DMS79 (cell line): Measurements from ENCODE around the gene GP2.
A peak's percentile ranks its signal among the peaks of the same experiment; 100 is the strongest.

Experiments
- DNase-seq: peaks from one replicate; lab custom pipeline; 2025; lab: John Stamatoyannopoulos, UW

The GP2 gene

DNA sequence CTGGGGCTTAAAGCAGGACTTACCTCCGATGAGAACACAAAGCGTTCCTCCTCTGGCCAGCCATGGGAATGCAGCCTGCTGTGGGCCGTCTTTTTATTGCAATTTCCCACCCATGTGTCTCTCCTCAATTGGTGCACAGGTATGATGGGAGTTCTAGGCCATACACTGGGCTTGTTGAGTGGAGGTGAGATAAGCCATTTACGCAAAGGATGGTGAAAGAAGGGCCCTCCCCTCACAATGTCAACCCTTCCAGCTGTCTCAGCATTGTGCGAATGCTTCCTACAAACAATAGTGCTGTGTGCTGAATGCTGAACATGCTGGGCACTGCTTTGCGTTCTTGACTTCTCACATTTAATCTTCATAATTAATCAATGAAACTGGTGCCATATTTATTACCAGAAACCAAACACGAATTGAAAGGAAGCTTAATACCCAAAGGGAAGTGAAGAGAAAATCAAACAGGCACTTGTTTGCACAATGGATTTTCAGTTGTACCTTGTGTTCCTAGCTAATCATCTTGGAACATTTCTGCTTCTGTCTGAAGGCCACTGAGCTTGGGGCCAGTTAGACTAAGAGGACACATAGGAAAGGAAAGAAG, at the start of gene GP2:
Gene GP2, minus strand, starts transcription at position 70 of the 598 bp plus-strand sequence. CDS start 1,082 bp downstream, outside the sequence.
- no peak for DNase-seq

DNA sequence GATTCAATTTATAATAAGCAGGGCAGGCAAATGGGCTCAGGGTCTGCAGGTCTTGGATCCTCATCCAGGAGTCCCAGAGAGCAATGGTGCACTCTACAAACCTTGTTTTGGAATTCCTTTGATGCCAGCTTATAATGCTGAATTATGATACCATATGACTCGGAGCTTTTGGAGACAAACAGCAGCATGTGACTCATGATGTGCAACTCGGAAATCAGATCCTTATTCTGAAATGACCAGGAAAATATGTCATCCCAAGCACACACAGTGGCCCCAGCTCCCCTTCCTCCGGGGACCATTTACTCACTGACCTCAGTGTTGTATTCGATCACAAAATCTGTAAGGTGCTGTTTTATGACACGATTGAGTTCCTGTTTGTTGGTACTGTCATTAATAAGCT, 45.4 kb upstream of the GP2 start:
- no peak for DNase-seq

DNA sequence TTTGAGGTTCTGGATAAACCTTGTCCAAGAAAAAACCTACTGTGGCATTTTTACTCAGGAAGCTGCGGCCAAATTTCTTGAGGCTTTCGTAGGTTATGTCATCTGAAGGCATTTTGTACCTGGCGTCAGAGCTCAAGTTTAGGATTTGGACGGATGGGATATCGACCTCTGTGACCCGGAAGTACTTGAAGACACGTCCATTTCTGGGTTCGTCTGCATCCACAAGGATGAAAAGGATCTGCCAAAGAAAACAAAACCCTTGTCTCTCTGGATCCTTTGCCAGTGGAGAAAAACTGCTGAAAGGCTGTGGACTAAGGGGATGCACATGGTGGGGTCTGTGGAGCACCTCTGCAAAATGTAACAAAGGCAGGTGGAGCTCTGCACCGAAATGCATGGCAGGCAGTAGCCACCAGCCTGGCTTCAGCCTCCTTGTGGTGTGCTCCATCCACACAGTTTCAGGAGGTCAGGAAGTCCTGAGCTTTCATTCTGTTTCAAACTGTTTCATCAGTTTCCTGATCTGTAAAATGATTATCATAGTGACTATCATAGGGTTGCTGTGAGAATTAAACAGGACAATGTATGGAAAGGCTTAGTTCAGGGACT, 42.2 kb upstream of the GP2 start:
- DNase-seq: no peak

DNA sequence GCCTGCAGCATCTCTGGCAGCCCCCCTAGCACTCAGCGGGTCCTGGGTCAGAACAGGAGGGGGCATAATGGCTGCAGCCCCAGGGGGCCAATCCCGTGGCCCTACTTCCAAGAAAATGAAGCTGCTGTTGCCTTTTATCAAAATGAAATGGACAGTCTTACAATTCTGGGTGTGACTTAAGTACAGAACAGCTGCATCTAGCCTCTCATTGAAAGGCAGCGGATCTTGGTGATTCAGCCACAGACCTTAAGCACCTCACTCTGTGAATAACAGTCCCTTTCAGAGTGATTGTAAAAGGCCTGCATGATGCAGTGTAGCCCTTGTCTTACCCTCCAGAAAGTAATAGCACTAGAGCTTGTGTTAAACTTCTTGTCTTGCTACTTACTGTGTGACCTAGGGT, 36.7 kb upstream of the GP2 start:
- no peak for DNase-seq

DNA sequence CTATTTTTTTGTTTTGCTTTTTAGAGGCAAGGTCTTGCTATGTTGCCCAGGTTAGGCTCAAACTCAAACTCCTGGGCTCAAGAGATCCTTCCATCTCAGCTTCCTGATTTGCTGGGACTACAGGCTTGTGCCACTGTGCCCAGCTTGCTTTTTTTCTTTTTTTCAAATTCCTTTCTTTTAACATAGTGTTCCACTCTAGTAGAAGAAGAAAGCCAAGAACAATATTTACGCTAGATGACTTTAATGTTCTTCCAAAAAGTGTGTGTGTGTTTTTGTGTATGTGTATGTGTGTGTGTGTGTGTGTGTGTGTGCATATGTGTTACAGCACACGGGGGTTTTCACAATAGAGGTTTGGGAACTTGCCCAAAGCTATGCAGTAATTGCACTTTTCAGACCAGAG, 35.9 kb upstream of the GP2 start:
- no peak for DNase-seq

DNA sequence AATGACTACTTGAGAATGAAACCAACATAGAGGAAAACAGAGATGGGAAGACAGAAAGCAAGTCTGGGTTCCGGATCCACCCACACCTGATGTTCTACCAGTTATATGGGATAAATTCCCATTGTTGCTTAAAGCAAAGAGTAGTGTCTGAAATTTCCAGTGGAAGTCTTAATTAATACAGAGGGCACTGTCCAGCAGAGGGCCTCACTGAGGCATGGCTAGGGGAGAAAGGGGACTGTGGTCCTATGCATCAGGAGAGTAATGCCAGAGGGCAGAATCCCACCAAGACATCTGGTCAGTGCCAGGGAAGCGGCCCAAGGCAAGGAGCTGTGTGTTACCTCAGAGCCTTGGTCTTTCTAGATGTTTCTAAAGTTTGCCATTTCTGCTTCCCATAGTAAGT, 32.7 kb upstream of the GP2 start:
- no peak for DNase-seq

DNA sequence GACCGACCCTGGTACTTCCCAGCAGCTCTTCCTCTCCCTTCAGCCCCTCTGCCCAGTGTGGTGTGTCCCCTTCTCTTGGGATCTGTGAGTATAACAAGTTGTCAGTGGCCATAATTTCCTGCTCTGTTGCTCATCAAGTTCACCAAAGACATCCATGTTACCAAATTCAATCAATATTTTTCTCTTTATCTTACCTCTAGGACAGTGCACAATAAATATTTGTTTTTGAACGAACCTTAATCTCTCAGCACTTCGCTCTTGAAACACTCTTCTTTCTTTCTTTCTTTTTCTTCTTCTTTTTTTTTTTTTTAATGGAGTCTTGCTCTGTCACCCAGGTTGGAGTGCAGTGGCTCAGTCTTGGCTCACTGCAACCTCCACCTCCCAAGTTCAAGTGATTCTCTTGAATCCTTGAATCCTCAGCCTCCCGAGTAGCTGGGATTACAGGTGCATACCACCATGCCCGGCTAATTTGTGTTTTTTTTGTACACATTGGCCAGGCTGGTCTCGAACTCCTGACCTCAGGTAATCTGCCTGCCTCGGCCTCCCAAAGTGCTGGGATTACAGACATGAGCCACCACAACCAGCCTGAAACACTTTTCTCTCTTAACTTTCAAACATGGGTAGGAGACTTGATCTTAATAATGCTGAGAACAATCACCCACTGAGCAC, 27.9 kb upstream of the GP2 start:
- DNase-seq: no peak

DNA sequence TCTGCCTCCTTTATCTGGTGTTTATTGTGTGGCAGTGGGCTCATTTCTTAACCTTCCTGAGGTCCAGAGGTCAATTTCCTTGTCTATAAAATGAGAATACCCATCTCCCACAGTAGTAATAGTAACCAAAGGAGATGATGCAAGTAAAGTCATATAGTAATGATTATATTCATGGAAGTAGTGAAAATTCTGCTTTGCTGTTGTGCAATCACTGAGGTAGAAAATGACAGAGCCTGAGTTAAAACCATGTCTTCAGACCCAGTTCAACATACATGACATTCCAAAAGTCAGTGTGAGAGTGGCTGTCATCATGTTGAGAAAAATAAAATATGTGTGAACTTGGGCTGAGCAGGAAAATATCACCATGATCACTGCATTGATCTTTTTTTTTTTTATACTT, 26.1 kb upstream of the GP2 start:
- DNase-seq: no peak

DNA sequence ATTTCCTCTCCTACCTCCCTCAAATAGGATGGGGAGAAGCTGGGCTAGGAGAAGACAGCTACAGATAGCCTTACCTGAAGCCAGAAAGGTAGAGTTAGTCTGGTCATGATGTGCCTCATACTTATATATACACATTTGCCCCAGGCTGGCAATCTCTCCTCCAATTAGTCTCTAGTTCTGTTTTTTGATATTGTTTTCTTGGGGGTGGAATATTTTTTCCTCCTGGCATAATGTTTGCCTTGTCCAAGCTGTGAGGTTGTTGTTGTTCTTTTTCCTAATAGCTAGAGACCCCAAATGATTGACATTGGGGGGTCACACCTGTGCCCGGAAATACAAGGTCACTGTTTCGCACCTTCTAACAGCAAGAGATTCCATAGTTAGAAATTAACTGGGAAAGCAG, 25.3 kb upstream of the GP2 start, which contains the start of gene UMOD:
Gene UMOD, minus strand, starts transcription at position 101 of the 400 bp plus-strand sequence. CDS start 1,978 bp downstream, outside the sequence.
- DNase-seq: no peak

DNA sequence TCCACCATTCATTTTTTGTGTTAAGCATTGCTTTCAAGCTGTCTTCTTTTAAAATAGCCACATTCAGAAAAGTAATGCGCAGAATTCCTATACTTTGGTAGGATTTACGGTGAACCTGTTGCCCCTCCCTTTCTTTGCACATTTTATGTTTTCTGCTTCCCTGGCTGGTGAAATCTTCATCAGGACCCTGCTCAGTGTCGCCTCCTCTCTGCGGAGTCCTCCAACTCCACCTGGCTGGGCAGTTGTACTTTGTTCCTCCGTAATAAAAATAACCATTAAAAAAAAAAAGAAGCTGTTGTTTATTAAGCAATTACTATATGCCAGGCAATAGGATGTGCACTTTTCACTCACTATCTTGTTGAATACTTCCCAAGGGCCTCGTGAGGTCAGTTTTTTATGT, 22.3 kb upstream of the GP2 start:
- no peak for DNase-seq

DNA sequence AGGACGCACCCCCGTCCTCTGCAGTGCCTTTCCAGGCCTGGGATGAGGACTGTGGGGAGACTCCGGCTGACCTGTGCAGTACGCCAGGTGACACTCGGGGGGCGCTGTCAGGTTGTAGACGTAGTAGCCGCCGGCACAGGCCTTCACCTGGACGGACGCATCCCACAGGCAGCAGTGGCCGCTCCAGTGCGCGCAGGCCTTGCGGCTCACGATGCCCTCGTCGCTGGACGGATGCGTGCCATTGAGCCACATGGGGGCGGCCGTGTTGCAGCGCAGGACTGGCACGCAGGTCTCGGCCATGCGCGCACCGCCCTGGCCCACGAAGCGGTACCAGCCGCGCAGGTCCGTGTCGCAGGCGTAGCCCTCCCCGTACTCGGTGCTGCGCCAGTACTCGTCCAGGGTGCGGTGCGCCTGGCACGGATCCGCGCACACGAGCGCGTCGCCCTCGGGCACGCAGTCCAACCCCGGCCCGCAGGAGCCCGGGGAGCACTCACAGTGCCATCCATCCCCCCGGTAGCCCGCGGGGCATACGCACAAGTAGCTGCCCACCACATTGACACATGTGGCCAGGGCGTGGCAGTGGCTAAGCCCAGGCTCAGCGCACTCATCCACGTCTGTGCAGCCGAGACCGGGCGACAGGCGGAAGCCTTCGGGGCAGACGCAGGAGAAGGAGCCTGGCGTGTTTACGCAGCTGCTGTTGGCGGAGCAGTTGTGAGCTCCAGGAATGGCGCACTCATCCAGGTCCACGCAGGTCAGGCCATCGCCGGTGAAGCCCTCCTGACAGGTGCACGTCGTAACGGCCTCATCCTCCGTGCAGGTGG, 21.3 kb upstream of the GP2 start:
- peak; percentile 5 for DNase-seq

DNA sequence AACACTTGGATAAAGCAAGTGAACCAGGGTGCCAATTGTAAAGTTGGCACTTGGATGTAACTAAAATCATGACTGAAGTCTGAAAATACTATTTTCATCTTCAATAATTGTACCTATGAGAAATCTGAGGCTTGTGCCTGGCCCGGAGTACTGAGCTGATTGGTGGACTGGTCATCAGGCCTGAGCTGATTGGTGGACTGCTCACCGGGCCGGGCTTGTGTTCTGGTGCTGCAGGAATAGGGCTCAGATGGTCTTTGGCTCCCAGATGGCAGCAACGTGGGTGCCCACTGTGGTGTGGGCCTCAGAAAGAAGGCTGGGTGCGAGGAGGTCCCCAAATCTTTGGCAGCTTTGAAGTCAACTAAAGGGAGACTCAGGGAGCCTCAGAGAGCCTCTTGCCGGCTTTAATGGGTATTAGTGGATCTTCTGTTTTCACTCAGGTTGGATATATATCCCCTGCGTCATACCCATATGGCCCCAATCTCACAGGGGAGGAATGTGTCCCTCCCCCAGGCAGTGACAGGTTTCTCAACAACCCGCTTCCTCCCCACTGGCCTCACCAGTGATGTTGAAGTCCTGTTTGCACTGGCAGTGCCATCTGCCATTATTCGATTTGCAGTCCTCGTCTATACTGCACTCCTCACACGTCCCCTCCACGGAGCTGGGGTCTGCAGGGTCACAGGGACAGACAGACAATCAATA, 20.5 kb upstream of the GP2 start:
- no peak for DNase-seq

DNA sequence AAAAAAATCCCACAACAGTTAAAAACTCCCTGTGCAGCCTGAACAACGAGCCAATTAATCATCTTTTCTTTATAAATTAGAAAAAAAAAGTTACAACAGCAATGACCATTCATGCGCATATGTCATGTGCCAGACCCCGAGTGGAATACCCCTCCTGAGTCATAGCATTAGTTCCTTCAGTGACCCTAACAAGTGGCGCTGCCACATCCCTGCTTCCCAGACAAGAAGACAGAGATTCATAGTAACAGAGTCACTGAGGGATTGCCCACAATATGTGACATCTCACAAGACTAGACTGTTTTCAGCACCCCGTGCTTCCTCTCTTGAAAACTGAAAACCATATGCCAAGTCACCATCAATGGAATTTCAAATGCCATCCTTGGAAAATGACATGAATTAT, 17.3 kb upstream of the GP2 start:
- DNase-seq: no peak

DNA sequence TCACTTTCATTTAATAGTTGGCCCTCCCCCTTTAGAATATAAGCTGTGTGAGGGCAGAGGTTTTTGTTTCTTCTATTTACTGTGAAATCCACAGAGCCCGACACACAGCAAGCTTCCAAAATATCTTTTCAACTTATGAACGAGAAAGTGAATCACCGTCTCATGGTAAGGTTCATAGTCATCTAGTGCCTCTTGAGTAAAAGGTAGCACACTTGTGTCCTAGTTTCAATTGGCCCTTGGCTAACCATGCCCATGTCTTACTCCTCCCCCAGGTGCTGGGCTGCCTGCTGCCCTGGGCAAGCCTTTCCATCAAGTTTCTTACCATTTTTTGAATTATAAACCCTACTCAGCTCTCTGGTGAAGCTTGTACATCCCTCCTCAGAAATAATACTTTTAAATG, 12.4 kb upstream of the GP2 start:
- no peak for DNase-seq

DNA sequence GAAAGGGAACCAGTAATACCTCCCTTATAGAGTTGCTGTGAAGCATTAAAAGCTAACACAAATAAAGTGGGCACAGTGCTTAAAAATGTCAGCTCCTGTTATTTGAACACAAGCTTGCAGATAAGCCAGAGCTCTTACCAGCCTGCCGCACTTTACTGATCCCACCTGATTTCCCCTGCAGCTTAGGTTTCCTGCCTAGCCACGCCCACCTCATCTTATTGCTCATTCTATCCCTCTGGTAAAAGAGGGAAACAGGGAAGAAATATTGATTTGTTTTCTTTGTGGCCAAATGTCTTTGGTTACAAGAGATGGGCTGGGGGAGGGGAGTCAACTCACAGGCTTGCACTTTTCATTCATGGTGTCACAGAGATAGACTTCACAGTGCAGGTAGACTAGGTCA, 9.6 kb upstream of the GP2 start:
- no peak for DNase-seq

DNA sequence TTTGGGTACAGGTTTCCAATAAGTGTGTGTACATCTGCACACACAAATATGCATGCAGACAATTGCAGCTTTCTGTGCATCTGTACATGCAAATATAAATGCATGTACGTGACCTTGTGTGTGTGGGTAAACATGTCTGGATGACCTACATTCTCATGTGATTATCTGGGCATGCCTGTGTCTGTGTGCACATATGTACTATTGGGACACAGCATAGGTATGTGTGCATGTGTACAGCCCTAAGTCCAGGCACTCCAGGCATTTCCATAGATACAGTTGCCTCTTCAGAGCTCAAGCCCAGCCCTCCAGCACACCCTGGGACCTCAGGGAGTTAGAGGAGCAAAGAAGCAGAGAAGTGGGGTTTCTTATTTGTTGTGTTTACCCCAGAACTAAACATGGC, 7.1 kb upstream of the GP2 start:
- no peak for DNase-seq

DNA sequence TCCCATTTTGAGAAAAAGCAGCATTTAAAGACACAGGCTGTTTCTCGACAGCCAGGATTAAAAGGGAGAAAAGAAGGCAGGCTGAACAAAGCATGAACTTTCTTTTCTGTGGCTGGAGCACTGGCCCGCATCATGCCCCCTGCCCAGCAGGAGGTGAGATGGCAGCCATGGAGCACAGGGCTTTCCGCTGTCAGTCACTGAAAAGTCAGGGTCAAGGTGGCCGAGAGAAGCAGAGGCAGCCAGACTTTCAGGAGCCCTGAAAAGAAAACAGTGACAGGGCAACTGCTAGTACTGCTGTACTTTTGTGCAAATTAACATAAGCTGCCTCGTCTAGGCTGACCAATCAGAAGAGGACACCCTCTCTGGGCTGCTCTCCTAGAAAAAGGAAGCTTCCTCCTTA, 5.8 kb upstream of the GP2 start:
- DNase-seq: no peak

DNA sequence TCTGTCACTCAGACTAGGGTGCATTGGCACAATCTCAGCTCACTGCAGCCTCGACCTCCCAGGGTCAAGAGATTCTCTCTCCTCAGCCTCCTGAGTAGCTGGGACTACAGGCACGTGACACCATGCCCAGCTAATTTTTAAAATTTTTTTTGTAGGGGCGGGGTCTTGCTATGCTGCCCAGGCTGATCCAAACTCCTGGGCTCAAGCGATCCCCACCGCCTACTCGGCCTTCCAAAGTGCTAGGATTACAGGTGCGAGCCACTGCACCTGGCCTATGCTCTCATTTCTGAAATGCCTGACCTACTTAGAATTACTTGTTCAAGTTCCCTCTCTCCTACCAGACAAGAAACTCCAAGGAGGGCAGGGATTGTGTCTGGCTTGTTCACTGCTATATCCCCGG, 5.1 kb upstream of the GP2 start:
- no peak for DNase-seq

DNA sequence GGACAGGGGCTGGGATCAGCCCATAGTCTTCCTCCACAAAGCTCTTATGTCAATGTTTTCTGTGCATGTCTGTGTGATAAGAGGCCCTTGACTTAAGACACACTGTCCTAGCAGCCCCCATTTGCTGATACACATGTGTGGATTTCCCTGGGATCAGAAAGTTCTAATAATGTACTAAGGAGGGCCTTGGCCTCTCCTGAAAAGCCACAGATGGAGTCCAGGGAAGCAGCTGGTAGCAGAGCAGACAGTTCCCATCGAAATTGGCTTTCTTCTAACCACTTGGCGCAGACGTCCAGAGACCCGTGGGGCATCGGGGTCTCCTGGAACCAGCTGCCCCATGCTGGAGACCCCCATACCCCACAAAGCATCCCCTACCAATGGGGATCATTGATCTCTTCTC, 4.3 kb upstream of the GP2 start:
- no peak for DNase-seq

DNA sequence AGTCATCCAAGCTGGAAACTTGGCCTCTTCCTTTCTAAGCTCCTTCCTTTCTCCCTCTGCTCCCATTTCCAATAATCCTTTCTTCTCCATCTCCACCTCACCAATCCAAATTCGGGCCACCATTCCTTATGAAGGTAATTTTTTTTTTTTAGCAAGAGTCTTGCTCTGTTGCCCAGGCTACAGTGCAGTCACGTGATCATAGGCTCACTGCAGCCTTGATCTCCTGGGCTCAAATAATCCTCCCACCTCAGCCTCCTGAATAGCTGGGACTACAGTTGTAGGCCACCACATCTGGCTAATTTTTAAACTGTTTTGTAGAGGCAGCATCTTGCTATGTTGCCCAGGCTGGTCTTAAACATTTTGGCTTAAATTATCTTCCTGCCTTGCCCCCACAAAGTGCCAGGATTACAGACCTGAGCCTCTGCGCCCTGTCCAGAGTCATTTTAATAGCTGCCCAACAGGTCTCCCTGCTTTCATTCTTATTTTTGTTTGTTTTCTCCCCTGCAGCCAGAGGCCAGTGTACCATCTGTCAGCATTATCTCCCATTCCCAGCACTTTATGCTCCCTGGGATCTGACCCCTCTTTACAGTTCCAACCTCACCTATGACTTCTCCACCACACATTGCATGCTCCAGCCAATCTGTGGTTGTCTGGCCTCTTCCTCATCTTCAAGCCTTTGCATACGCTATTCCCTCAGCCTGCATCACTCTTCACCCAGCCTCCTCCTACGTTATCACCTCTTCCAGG, 2.3 kb upstream of the GP2 start:
- no peak for DNase-seq

DNA sequence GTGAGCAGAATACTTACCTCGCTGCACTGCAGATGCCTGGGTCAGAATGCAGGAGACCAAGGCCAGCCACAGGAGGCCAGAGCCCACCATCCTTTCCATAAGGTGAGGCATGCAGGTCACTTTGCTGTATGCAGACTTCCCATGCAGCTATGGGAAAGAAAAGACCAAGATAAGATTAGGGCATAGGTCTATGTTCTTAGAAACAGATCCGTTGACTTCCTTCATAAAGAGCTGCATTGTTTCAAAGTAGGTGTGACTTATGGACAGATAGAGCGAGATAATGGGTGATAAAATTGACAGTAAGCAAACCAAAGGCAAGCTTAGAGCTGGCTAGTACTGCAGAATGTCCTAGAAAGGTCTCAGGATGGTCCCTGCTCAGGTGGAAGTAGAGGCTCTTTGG, 992 bp downstream of the GP2 start:
- DNase-seq: no peak

DNA sequence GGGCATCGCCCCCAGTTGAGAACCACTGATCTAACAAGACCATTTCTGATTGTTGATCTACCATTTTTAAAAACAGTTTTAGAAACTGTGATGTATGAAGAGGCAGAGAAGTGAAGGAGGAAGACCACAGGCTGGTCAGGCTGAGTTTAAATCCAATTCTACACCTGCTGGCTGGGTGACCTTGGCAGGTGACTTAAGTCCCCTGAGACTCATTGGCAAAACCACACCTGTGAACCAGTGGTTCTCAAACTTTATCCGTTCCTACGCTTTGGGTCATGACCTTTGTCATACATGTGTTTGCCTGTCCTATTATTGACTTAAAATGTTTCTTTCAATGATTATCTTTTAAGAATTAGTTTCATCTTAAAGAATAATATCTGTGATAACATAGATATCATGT, 2.3 kb downstream of the GP2 start:
- DNase-seq: no peak
